GM19035 (cell line): ENCODE results near the gene LUC7L3.

ENCODE experiments used
- ATAC-seq: cut with Tn5 transposase; IDR thresholded peaks from one replicate; pipeline ENCODE4 v1.9.1; 2021; ENCODE audit not compliant: unreplicated experiment

Gene LUC7L3

GRCh38 chr17:50685691-50686493 is 33.5 kb upstream of the LUC7L3 start:
- no peak for ATAC-seq

GRCh38 chr17:50686494-50687199 is 32.8 kb upstream of the LUC7L3 start:
- ATAC-seq, result no peak

- ATAC-seq, result no peak
These were observed 32.0 kb upstream of the LUC7L3 start for GRCh38 chr17:50687200-50688066.

GRCh38 chr17:50688245-50688644 is 31.2 kb upstream of the LUC7L3 start:
- no peak for ATAC-seq

- ATAC-seq, result no peak
These were observed 30.2 kb upstream of the LUC7L3 start for GRCh38 chr17:50689251-50689650.

GRCh38 chr17:50689956-50690886 is 29.2 kb upstream of the LUC7L3 start:
- ATAC-seq, result no peak

GRCh38 chr17:50690887-50691549 is 28.4 kb upstream of the LUC7L3 start:
- ATAC-seq, result no peak

- no peak for ATAC-seq
These were observed 27.6 kb upstream of the LUC7L3 start for GRCh38 chr17:50691550-50692447.

- ATAC-seq, result no peak
These were observed 26.9 kb upstream of the LUC7L3 start for GRCh38 chr17:50692448-50693035.

- no peak for ATAC-seq
These were observed 26.2 kb upstream of the LUC7L3 start for GRCh38 chr17:50693036-50693682.

GRCh38 chr17:50696365-50696879 is 23.0 kb upstream of the LUC7L3 start:
- ATAC-seq, result no peak

GRCh38 chr17:50697062-50697461 is 22.3 kb upstream of the LUC7L3 start:
- no peak for ATAC-seq

GRCh38 chr17:50697663-50698272 is 21.6 kb upstream of the LUC7L3 start:
- no peak for ATAC-seq

- ATAC-seq, result no peak
These were observed 20.0 kb upstream of the LUC7L3 start for GRCh38 chr17:50699410-50699809.

- no peak for ATAC-seq
These were observed 16.2 kb upstream of the LUC7L3 start for GRCh38 chr17:50703162-50703561.

- peak; percentile 78 for ATAC-seq
These were observed 11.9 kb upstream of the LUC7L3 start, which contains the start of gene ANKRD40 for GRCh38 chr17:50707289-50708049. ANKRD40 (minus strand) TSS chr17:50707914; CDS start chr17:50707654, 260 bp downstream.
